PC-9 (cell line): Measurements from ENCODE around the gene DHFR2. TPM values are rescaled to one million over a fixed set of nuclear protein-coding genes. Genes with fewer than 3 reads are reported as not detected.

Source experiments
- BruUV-seq: library from RNA; stranded (reverse); fragments of 400-500 nt; replicated peaks from 2 replicates; lab custom pipeline; 2021; lab: Mats Ljungman, UMichigan
- CTCF ChIA-PET: fragments of 300-600 bp; sonication (Branson Sonifier 250); formaldehyde crosslinking; loops from one replicate; lab custom pipeline; 2022; ENCODE audit warnings: antibody characterized with exemption; lab: Charles Lee
- POLR2A ChIA-PET: fragments of 300-600 bp; sonication (Branson Sonifier 250); formaldehyde crosslinking; loops from one replicate; lab custom pipeline; 2022; ENCODE audit warnings: antibody characterized with exemption; ENCODE audit not compliant: unreplicated experiment; lab: Charles Lee
- DNase-seq, 2 experiments: peaks; one replicate each; pipeline versions ENCODE4 v3.0.0 to v3.0.0-alpha.2; 2015 to 2022; ENCODE audit warnings: mixed read lengths in 1 of 2
- H2AFZ ChIP-seq: fragments of 200-600 bp; sonication (generic); 2 replicates; pipeline ENCODE4 v1.8.1; 2017; ENCODE audit warnings: antibody characterized with exemption
- H3F3A ChIP-seq: fragments of 200-600 bp; sonication (generic); 2 replicates; pipeline ENCODE4 v1.8.1; 2017; ENCODE audit warnings: antibody characterized with exemption, mild to moderate bottlenecking, low read depth; ENCODE audit not compliant: insufficient read depth
- H3K27ac ChIP-seq: fragments of 200-600 bp; sonication (generic); 2 replicates; pipeline ENCODE4 v1.6.1; 2016; ENCODE audit warnings: mixed run types
- H3K27me3 ChIP-seq: fragments of 200-600 bp; sonication (generic); 2 replicates; pipeline ENCODE4 v1.6.1; 2016; ENCODE audit warnings: low read depth, mixed run types; ENCODE audit not compliant: insufficient read depth
- H3K36me3 ChIP-seq: fragments of 200-600 bp; sonication (generic); 2 replicates; pipeline ENCODE4 v1.6.1; 2016; ENCODE audit warnings: low read depth, mixed run types
- H3K4me1 ChIP-seq: fragments of 200-600 bp; sonication (generic); replicated peaks from 2 replicates; pipeline ENCODE4 v1.6.1; 2016; ENCODE audit warnings: mixed run types; ENCODE audit not compliant: insufficient read depth
- H3K4me2 ChIP-seq: fragments of 200-600 bp; sonication (generic); 2 replicates; pipeline ENCODE4 v1.6.1; 2017; ENCODE audit warnings: mixed run types
- H3K4me3 ChIP-seq: fragments of 200-600 bp; sonication (generic); 2 replicates; pipeline ENCODE4 v1.6.1; 2016; ENCODE audit warnings: mixed run types
- H3K79me2 ChIP-seq: fragments of 200-600 bp; sonication (generic); 2 replicates; pipeline ENCODE4 v1.6.1; 2017; ENCODE audit warnings: low read depth, mixed run types
- H3K9me2 ChIP-seq: fragments of 200-600 bp; sonication (generic); 2 replicates; pipeline ENCODE4 v1.8.1; 2017; ENCODE audit warnings: mild to moderate bottlenecking; ENCODE audit not compliant: insufficient read depth
- H3K9me3 ChIP-seq: fragments of 200-600 bp; sonication (generic); 2 replicates; pipeline ENCODE4 v1.8.1; 2016; ENCODE audit warnings: low read depth; ENCODE audit not compliant: insufficient read depth
- H4K20me1 ChIP-seq: fragments of 200-600 bp; sonication (generic); 2 replicates; pipeline ENCODE4 v1.8.1; 2017; ENCODE audit not compliant: insufficient read depth
- EZH2 ChIP-seq: fragments of 200-600 bp; sonication (generic); IDR thresholded peaks from 2 replicates; pipeline ENCODE4 v1.8.0; 2017; ENCODE audit warnings: antibody characterized with exemption, low read depth
- intact Hi-C: fragments of 100-400 bp; cut with micrococcal nuclease; formaldehyde crosslinking; loops from one replicate; pipeline ENCODE4 v1.10.0; 2022; ENCODE audit not compliant: unreplicated experiment
- total RNA-seq: library from RNA; stranded (reverse); gene quantifications from 2 replicates; pipeline ENCODE4 v1.2.3, GENCODE V29; 2021
- TF ChIP-seq, protein P1 (sequence below): fragments of 200-600 bp; sonication (generic); conservative IDR thresholded peaks from 2 replicates; pipeline ENCODE4 v1.6.1; 2017; ENCODE audit warnings: mixed run types, antibody characterized with exemption, mild to moderate bottlenecking, moderate library complexity

Gene DHFR2
- total RNA-seq, 1 experiment from 2014 or later, result 8.2 TPM

DNA sequence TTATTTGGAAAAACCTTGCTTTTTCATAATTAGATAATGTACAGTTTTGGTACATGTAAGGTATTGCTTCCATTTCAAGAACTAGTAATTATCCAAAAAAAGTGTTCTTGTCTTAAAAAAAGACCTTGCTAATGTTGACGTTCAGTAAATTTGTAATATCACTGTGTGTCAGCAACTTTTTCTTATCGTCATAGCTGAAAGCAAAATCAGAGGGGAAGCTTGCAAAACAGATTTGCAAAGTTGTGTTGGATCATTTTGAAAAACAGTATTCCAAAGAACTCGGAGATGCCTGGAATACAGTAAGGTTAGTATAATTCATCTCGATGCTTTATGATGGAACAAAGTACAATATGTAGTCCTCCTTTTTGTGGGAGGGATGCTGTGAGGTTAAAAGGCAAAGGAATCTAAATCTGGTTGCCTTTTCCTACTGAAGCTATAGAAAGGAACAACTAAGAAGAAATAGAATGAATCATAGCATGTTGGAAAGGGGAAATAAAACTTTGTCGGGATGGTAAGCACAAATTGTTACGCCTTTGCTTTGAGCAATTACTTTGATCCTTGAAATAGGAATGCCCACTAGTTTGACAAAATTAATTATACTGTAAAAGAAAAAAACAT lies 1.6 kb upstream of the DHFR2 start:
- ChIA-PET CTCF (no interaction called here), POLR2A (interaction anchor here (0.6 kb wide), 1 partner anchor 38 kb away, joined by 6 read pairs; no protein-coding TSS in a partner anchor)
- DNase-seq, result peak in 1 of 2 experiments; percentile 18
- TF ChIP-seq EZH2, result no peak
- TF ChIP-seq, protein P1, sequence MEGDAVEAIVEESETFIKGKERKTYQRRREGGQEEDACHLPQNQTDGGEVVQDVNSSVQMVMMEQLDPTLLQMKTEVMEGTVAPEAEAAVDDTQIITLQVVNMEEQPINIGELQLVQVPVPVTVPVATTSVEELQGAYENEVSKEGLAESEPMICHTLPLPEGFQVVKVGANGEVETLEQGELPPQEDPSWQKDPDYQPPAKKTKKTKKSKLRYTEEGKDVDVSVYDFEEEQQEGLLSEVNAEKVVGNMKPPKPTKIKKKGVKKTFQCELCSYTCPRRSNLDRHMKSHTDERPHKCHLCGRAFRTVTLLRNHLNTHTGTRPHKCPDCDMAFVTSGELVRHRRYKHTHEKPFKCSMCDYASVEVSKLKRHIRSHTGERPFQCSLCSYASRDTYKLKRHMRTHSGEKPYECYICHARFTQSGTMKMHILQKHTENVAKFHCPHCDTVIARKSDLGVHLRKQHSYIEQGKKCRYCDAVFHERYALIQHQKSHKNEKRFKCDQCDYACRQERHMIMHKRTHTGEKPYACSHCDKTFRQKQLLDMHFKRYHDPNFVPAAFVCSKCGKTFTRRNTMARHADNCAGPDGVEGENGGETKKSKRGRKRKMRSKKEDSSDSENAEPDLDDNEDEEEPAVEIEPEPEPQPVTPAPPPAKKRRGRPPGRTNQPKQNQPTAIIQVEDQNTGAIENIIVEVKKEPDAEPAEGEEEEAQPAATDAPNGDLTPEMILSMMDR, result no peak
- Histone ChIP-seq H3F3A (peaks cover 23% of the 10 kb centered on the region; the same call in 1 of the 2 replicates), H3K27ac (no peak overlapping the region; the same call in 1 of the 2 replicates), H4K20me1 (no peaks in the 10 kb centered on the region), H3K27me3 (no peaks in the 10 kb centered on the region), H3K4me3 (peak overlapping the region; percentile 79), H3K79me2 (peaks cover 27% of the 10 kb centered on the region), H3K4me2 (peak overlapping the region; percentile 88), H3K36me3 (no peaks in the 10 kb centered on the region), H3K9me3 (no peaks in the 10 kb centered on the region), H3K9me2 (no peaks in the 10 kb centered on the region), H2AFZ (peak overlapping the region; percentile 92; the same call in 1 of the 2 replicates), H3K4me1 (peaks cover 19% of the 10 kb centered on the region)
- intact Hi-C loops, result loop anchor here (10.0 kb wide), 1 partner anchor 210 kb away; no protein-coding TSS in a partner anchor
- BruUV-seq, result no TSS peak

DNA sequence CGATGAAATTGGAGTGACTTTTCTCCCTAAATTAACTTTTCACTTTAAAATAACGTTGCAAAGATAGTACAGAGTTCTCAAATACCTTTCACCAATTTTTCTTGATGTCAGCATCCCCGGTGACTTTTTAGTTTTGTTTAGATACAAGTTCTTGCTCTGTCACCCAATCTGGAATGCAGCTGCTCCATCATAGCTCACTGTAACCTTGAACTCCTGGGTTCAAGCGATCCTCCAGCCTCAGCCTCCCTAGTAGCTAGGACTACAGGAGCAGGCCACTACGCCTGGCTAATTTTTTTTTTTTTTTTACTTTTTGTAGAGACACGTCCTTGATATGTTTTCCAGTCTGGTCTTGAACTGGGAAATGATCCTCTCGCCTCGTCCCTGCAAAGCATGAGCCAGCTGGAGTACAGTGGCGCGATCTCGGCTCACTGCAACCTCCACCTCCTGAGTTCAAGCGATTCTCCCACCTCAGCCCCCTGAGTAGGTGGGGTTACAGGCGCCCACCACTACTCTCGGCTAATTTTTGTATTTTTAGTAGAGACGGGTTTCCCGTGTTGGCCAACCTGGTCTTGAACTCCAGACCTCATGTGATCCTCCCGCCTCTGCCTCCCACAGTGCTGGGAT lies 892 bp upstream of the DHFR2 start:
- H3K79me2 ChIP-seq, result peaks cover 27% of the 10 kb centered on the region
- TF ChIP-seq, protein P1, result no peak
- TF ChIP-seq EZH2, result no peak
- H3F3A ChIP-seq, result peaks cover 23% of the 10 kb centered on the region; the same call in 1 of the 2 replicates
- H3K9me2 ChIP-seq, result no peaks in the 10 kb centered on the region
- peak overlapping the region; percentile 88 for H3K4me2 ChIP-seq
- H3K27me3 ChIP-seq, result no peaks in the 10 kb centered on the region
- H2AFZ ChIP-seq, result peak overlapping the region; percentile 92
- BruUV-seq, result no TSS peak
- CTCF ChIA-PET, result interaction anchor here (0.7 to 1.3 kb wide), 3 partner anchors 26 to 186 kb away, joined by 4 to 5 read pairs (median 5); no protein-coding TSS in a partner anchor
- H3K4me1 ChIP-seq, result peaks cover 19% of the 10 kb centered on the region
- DNase-seq, result no peak
- no peaks in the 10 kb centered on the region for H3K9me3 ChIP-seq
- POLR2A ChIA-PET, result interaction anchor here (0.6 to 0.7 kb wide), 3 partner anchors 26 to 37 kb away, joined by 4 to 7 read pairs (median 6); no protein-coding TSS in a partner anchor
- peak overlapping the region; percentile 79 for H3K4me3 ChIP-seq
- no peaks in the 10 kb centered on the region for H4K20me1 ChIP-seq
- H3K27ac ChIP-seq, result peak overlapping the region; percentile 93
- intact Hi-C loops, result loop anchor here (1.0 to 10.0 kb wide), 3 partner anchors 35 to 209 kb away; partner anchors contain the start of genes ARL13B and STX19
- H3K36me3 ChIP-seq, result no peaks in the 10 kb centered on the region

DNA sequence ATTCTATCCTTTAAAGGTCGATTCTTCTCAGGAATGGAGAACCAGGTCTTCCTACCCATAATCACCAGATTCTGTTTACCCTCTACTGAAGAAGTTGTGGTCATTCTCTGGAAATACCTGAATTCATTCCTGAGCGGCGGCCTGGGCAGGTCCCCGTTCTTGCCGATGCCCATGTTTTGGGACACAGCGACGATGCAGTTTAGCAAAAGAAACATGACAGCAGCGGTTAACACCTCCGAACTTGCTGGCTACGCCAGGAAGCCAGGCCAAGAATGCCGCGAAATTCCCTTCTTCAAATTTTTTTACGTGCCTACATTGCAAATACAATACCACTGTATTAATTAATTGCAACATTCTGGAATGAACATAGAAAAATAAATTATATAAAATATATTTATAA lies 1.4 kb downstream of the DHFR2 start:
- H3F3A ChIP-seq, result peaks cover 22% of the 10 kb centered on the region; the same call in 1 of the 2 replicates
- intact Hi-C loops, result loop anchor here (10.0 kb wide), 1 partner anchor 206 kb away; no protein-coding TSS in a partner anchor
- H3K9me3 ChIP-seq, result no peaks in the 10 kb centered on the region
- no peak overlapping the region for H3K27ac ChIP-seq
- peaks cover 27% of the 10 kb centered on the region for H3K79me2 ChIP-seq
- H3K27me3 ChIP-seq, result no peaks in the 10 kb centered on the region
- no peak overlapping the region for H3K4me2 ChIP-seq
- H4K20me1 ChIP-seq, result no peaks in the 10 kb centered on the region
- no peak overlapping the region for H3K4me3 ChIP-seq
- H2AFZ ChIP-seq, result no peak overlapping the region
- CTCF ChIA-PET, result no interaction called here
- H3K9me2 ChIP-seq, result no peaks in the 10 kb centered on the region
- POLR2A ChIA-PET, result no interaction called here
- no peak for TF ChIP-seq EZH2
- TF ChIP-seq, protein P1, result no peak
- TSS peak; percentile 4 for BruUV-seq
- no peaks in the 10 kb centered on the region for H3K36me3 ChIP-seq
- peaks cover 19% of the 10 kb centered on the region for H3K4me1 ChIP-seq
- peak in 1 of 2 experiments; percentile 25 for DNase-seq
